ENCODE results near the gene APBA1. TPM values are rescaled to one million over a fixed set of nuclear protein-coding genes. Genes with fewer than 3 reads are reported as not detected.

Gene APBA1
- total RNA-seq, 1 experiment from 2014 or later = 1.8 TPM

DNA sequence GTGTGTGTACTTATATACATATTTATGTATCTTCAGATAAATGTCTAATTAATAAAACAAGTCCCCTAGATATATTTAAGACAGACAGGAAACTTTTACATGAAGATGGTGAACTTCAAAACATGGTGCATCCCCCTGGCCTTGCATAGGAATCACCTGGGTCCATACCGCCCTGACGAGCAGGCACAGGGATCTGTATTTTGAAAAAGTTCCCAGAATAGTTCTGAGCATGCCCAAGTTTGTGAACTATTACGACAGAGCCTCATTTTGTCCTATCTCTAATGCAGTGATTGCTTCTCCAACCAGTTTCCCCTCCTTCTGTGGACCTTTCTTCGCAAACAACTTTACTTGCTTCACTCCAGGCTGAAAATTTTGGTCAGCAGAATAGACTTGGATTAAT lies 98.1 kb downstream of the APBA1 start:
- no peak overlapping the region for H3K27ac ChIP-seq (ENCODE audit: insufficient read length, low read depth, low read length)

More for the DNA sequence above, 98.1 kb downstream of the APBA1 start:
- H3K4me3 Mint-ChIP-seq = no peak overlapping the region
- no peak overlapping the region for H3K27ac Mint-ChIP-seq
- no peak overlapping the region for H3K4me2 ChIP-seq (ENCODE audit: insufficient read depth, insufficient read length, low read length)
- no peaks in the 10 kb centered on the region for H3K79me1 ChIP-seq (ENCODE audit: insufficient read depth, low read depth, low read length, poor library complexity, severe bottlenecking)
- peaks cover 14% of the 10 kb centered on the region for H3K27me3 Mint-ChIP-seq (ENCODE audit: low read depth)
- H2BK15ac ChIP-seq (ENCODE audit: low read depth, low read length) = no peak overlapping the region
- H2BK120ac ChIP-seq (ENCODE audit: low read depth, low read length, poor library complexity, severe bottlenecking) = no peak overlapping the region
- H2BK20ac ChIP-seq (ENCODE audit: low read depth, low read length, poor library complexity, severe bottlenecking) = no peak overlapping the region
- H3K9me3 ChIP-seq (ENCODE audit: control insufficient read depth, low read depth, low read length) = no peaks in the 10 kb centered on the region
- H3K4ac ChIP-seq (ENCODE audit: low read depth, low read length) = no peak overlapping the region
- no peak overlapping the region for H4K91ac ChIP-seq (ENCODE audit: insufficient read length, low read depth, low read length)
- H3K14ac ChIP-seq (ENCODE audit: insufficient read depth, low read length) = no peak overlapping the region
- no peak overlapping the region for H3K9ac ChIP-seq (ENCODE audit: extremely low read depth, insufficient read length, low read length)
- H3K4me1 ChIP-seq (ENCODE audit: insufficient read depth, low read length) = no peaks in the 10 kb centered on the region; the same call in 1 of the 2 replicates
- H4K20me1 ChIP-seq (ENCODE audit: control insufficient read depth, insufficient read depth, insufficient read length) = no peaks in the 10 kb centered on the region
- H3K9me3 Mint-ChIP-seq = no peaks in the 10 kb centered on the region; a peak in 1 of 5 replicates
- no peaks in the 10 kb centered on the region; the same call in 1 of the 2 replicates for H3K27me3 ChIP-seq (ENCODE audit: insufficient read depth, low read length)
- WGBS (ENCODE audit: extremely low coverage, insufficient read length, low lambda C conversion rate) = no CpG with 5 or more reads among the region's 4 CpGs
- H2AK5ac ChIP-seq (ENCODE audit: insufficient read length, low read length) = no peak overlapping the region
- no peak for TF ChIP-seq CTCF (conservative IDR thresholded peaks at IDR 0.05)
- no peak overlapping the region for H3K56ac ChIP-seq (ENCODE audit: insufficient read length, low read depth, low read length)
- no peak overlapping the region for H2AFZ ChIP-seq (ENCODE audit: low read length)
- no peak overlapping the region for H3T11ph ChIP-seq (ENCODE audit: low read length)
- H4K8ac ChIP-seq (replicated peaks; ENCODE audit: insufficient read length, low read depth, low read length) = no peak overlapping the region
- H2BK12ac ChIP-seq (ENCODE audit: insufficient read length, low read depth, low read length) = no peak overlapping the region
- no peak for DNase-seq
- no peaks in the 10 kb centered on the region; a peak in 1 of 7 replicates for H3K36me3 Mint-ChIP-seq (ENCODE audit: insufficient read depth in 1 of 3, low read depth in 3 of 3)
- no peaks in the 10 kb centered on the region for H3K23me2 ChIP-seq (ENCODE audit: insufficient read length, low read depth, low read length, poor library complexity, severe bottlenecking)
- H3K18ac ChIP-seq (ENCODE audit: insufficient read length, low read depth, low read length) = no peak overlapping the region
- no peak overlapping the region for H2BK5ac ChIP-seq (ENCODE audit: insufficient read length, low read length)
- H3K23ac ChIP-seq (ENCODE audit: insufficient read length, low read depth, low read length) = no peak overlapping the region
- H3K4me1 Mint-ChIP-seq = no peaks in the 10 kb centered on the region
- no peaks in the 10 kb centered on the region for H3K79me2 ChIP-seq (ENCODE audit: insufficient read depth, low read length)
- H4K5ac ChIP-seq (ENCODE audit: insufficient read length, low read depth, low read length) = no peak overlapping the region

Measured in H9 (cell line).